HG03095 (cell line): ENCODE results near the gene HAGHL.
"Not testable (repeated sequence)": the region's sequence is repeated elsewhere in the genome, so short reads cannot be mapped to it uniquely, and the experiment has no call there.

ENCODE experiments used
- ATAC-seq: cut with Tn5 transposase; IDR thresholded peaks from one replicate; pipeline ENCODE4 v1.9.1; 2021; ENCODE audit warnings: moderate library complexity; ENCODE audit not compliant: unreplicated experiment

The HAGHL gene

GRCh38 chr16:767743-768235, 40.9 kb downstream of the HAGHL start:
- ATAC-seq = no peak

DNA sequence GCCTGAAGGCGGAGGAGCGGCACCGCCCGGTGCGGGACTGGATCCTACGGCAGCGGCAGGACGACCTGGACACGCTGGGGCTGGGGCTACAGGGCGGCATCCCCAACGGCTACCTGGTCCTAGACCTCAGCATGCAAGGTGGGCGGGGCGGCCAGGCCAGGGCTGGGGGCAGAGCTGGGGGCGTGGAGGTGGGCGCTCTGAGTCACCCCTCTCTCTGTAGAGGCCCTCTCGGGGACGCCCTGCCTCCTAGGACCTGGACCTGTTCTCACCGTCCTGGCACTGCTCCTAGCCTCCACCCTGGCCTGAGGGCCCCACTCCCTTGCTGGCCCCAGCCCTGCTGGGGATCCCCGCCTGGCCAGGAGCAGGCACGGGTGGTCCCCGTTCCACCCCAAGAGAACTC, 41.5 kb downstream of the HAGHL start:
- ATAC-seq = no peak

- ATAC-seq = no peak
These were observed 42.4 kb downstream of the HAGHL start for GRCh38 chr16:769184-769784.

DNA sequence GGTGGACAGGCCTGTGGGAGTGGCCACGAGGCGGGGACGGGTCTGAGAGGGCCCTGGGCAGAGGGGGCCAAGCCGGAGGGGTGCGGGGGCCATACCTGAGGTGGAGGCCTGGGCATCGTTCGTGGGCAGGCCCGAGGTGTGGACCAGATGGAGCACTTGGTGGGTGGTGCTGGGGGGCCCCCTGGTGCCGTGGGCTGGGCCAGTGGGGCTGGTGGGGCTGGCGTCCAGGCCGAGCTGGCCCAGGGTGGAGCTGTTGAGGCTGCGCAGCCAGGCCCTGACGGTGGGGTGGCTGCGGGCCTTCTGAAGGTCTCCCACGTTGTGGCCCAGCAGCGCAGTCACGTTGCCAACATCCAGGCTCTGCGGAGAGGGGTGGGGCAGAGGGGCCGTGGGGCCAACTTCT, 43.0 kb downstream of the HAGHL start:
- no peak for ATAC-seq

GRCh38 chr16:770411-770810, 43.5 kb downstream of the HAGHL start:
- ATAC-seq = no peak

DNA sequence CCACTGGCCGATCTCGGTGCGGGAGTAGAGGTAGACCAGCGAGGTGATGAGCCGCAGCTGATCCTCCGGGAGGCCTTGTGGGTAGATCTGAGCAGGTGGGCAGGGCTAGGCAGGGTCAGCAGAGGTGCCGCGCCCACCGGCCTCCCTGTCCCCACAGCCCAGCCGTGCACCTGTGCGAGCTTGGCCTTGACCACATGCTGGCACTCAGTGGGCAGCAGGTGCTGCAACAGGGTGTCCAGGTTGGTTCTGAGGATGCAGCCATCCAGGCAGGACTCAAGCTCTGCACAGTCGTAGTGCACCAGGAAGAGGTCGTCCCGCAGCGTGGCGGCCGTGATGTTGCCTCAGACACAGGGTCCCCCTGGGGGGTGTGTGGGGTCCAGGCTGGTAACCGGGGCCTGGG, 46.1 kb downstream of the HAGHL start:
- ATAC-seq = no peak

DNA sequence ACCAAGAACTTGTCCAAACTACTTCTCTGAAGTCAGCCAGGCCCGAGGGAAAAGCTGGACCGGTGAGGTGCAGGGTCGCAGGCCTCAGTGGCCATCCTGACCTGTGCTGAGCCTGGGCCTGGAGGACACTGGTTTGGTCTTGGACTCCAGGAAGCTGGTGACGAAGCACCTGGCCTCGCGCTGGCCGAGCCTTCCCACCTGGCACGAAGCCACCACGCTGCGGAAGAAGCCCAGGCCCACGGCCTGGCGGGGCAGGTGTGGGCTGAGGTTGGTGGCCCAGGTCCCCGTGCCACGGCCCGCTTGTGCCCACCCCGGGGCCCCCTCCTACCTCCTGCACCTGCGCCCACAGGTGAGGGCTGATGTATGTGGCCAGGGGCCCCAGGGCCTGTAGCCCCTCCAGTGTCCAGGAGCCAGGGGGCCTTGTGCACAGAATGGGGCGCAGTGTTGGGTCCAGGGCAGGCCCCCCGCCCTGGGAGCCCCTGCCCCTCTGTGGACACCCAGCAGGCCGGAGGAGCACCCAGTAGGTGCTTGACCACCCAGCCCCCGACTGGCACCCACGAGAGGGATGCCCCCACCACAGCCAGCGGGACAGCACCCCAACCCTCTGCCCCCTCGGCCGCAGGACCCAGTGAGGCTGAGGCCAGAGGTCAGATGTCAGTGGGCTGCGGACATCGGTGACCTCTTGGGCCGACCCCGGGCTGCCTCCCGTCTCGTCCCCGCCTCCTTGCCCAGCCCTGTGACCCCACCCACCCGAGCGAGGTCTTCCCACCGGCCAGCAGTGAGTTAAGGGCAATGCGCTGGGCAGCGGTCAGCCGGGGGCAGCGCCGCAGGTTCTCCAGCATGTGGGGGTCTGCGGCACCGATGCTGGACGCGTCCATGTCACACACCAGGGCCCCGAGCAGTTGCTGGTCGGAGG, 47.4 kb downstream of the HAGHL start:
- ATAC-seq = no peak

DNA sequence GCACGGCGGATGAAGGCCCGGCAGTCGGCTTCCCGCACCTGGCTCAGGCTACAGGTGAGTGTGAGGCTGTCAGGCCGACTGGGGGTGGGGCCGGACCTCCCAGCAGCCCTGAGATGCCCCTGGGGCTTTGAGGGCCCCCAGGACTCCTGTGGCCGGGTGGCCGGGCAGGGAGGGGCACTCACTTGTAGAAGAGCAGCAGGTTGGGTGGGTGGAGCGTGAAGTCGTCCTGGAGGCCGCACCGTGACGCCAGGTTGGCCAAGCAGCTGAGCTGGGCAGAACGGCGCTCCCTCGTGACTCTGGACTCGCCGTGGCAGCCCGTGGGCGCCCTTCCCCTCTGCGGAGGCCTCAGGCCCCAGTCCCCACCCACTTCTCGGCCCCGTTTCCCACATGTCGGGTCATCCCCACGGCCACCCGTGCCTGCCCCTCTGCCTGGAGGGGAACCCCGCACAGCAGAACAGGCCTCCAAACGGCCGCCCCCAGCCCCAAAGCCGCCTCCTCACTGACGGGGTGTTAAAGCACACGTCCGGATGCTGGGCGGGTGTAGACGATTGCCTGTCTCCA, 48.4 kb downstream of the HAGHL start:
- no peak for ATAC-seq

DNA sequence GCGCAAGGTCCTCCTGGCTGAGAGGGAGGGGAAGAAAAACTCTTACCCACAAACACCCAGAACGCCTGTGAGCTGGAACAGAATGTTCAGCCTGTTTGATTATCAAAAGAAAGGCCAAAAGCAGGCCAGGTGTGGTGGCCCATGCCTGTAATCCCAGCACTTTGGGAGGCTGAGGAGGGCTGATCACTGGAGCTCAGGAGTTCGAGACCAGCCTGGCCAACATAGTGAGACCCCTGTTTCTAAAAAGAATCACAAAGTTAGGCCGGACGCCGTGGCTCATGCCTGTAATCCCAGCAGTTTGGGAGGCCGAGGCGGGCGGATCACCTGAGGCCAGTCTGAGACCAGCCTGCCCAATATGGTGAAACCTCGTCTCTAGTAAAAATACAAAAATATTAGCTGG, 49.4 kb downstream of the HAGHL start:
- not testable (repeated sequence) for ATAC-seq

GRCh38 chr16:776824-777223, 49.9 kb downstream of the HAGHL start:
- no peak for ATAC-seq

DNA sequence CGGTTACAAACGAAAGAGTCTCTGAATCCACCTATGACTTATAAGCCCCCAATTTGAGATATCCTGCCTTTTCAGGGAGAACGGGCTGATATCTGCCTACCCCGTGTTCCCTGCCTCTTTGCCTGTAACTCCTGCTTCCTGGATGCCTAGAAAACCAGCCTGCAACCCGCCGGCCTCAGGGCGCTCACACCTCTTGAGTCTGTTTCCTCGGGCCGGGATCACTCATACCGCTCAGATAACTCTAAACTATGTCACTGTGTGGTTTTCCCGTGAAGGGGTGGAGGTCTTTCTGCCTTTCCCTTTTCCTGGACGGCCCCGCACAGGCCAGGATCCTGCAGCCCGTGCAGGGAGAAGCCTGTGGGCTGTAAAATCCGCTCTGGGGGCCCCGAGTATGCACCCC, 50.9 kb downstream of the HAGHL start:
- no peak for ATAC-seq

- no peak for ATAC-seq
These were observed 51.5 kb downstream of the HAGHL start for GRCh38 chr16:778447-778846.

- ATAC-seq = no peak
These were observed 52.1 kb downstream of the HAGHL start for GRCh38 chr16:778909-779527.
